Measurements from ENCODE around the gene THUMPD1. TPM values are rescaled to one million over a fixed set of nuclear protein-coding genes. Genes with fewer than 3 reads are reported as not detected.
"Not testable (repeated sequence)": the region's sequence is repeated elsewhere in the genome, so short reads cannot be mapped to it uniquely, and the experiment has no call there.

THUMPD1 gene
- polyA plus RNA-seq, 2 donors: 11.2 TPM

GRCh38 chr16:20734782-20735181 lies 6.8 kb downstream of the THUMPD1 start:
- Histone ChIP-seq H3K9me3 (ENCODE audit: control insufficient read depth in 2 of 2, insufficient read depth in 1 of 2, low read depth in 1 of 2, low read length in 1 of 2) (no peaks in the 10 kb centered on the region), H3K27ac (ENCODE audit: low read depth in 2 of 2, low read length in 1 of 2) (no peak overlapping the region), H3K36me3 (ENCODE audit: control insufficient read depth in 2 of 2, insufficient read depth in 2 of 2, low read length in 1 of 2) (peaks cover 7 to 13% of the 10 kb centered on the region in 2 donors), H3K4me1 (ENCODE audit: control insufficient read depth in 2 of 2, insufficient read depth in 2 of 2, low read length in 1 of 2) (peaks cover 0 to 4% of the 10 kb centered on the region in 2 donors), H3K27me3 (ENCODE audit: control insufficient read depth in 1 of 2, insufficient read depth in 2 of 2, low read length in 2 of 2) (no peaks in the 10 kb centered on the region), H3K4me3 (ENCODE audit: low read depth in 1 of 2, low read length in 2 of 2) (no peak overlapping the region)
- 51 to 64% methylated on average over 3 of the region's 3 CpGs for WGBS, 2 donors

GRCh38 chr16:20734056-20734455 lies 7.6 kb downstream of the THUMPD1 start:
- WGBS, 2 donors: 68 to 81% methylated on average over 3 of the region's 3 CpGs
- H3K9me3 ChIP-seq (ENCODE audit: control insufficient read depth in 2 of 2, insufficient read depth in 1 of 2, low read depth in 1 of 2, low read length in 1 of 2): no peaks in the 10 kb centered on the region
- peaks cover 7 to 13% of the 10 kb centered on the region in 2 donors for H3K36me3 ChIP-seq (ENCODE audit: control insufficient read depth in 2 of 2, insufficient read depth in 2 of 2, low read length in 1 of 2)
- no peaks in the 10 kb centered on the region for H3K27me3 ChIP-seq (ENCODE audit: control insufficient read depth in 1 of 2, insufficient read depth in 2 of 2, low read length in 2 of 2)
- no peak overlapping the region for H3K27ac ChIP-seq (ENCODE audit: low read depth in 2 of 2, low read length in 1 of 2)
- H3K4me3 ChIP-seq (ENCODE audit: low read depth in 1 of 2, low read length in 2 of 2): no peak overlapping the region
- H3K4me1 ChIP-seq (ENCODE audit: control insufficient read depth in 2 of 2, insufficient read depth in 2 of 2, low read length in 1 of 2): no peaks in the 10 kb centered on the region

GRCh38 chr16:20729141-20729540 lies 12.5 kb downstream of the THUMPD1 start:
- no peaks in the 10 kb centered on the region for H3K9me3 ChIP-seq (ENCODE audit: control insufficient read depth in 2 of 2, insufficient read depth in 1 of 2, low read depth in 1 of 2, low read length in 1 of 2)
- no peaks in the 10 kb centered on the region for H3K4me1 ChIP-seq (ENCODE audit: control insufficient read depth in 2 of 2, insufficient read depth in 2 of 2, low read length in 1 of 2)
- 76 to 80% methylated on average over 3 of the region's 3 CpGs for WGBS, 2 donors
- no peak overlapping the region for H3K27ac ChIP-seq (ENCODE audit: low read depth in 2 of 2, low read length in 1 of 2)
- H3K4me3 ChIP-seq (ENCODE audit: low read depth in 1 of 2, low read length in 2 of 2): no peak overlapping the region
- peaks cover 0 to 4% of the 10 kb centered on the region in 2 donors for H3K36me3 ChIP-seq (ENCODE audit: control insufficient read depth in 2 of 2, insufficient read depth in 2 of 2, low read length in 1 of 2)
- no peaks in the 10 kb centered on the region for H3K27me3 ChIP-seq (ENCODE audit: control insufficient read depth in 1 of 2, insufficient read depth in 2 of 2, low read length in 2 of 2)

GRCh38 chr16:20727181-20727580 lies 14.4 kb downstream of the THUMPD1 start:
- H3K27me3 ChIP-seq (ENCODE audit: control insufficient read depth in 1 of 2, insufficient read depth in 2 of 2, low read length in 2 of 2): no peaks in the 10 kb centered on the region
- no peak overlapping the region for H3K27ac ChIP-seq (ENCODE audit: low read depth in 2 of 2, low read length in 1 of 2)
- H3K36me3 ChIP-seq (ENCODE audit: control insufficient read depth in 2 of 2, insufficient read depth in 2 of 2, low read length in 1 of 2): peaks cover 0 to 4% of the 10 kb centered on the region in 2 donors
- WGBS, 2 donors: 87 to 90% methylated on average over 3 of the region's 3 CpGs
- H3K9me3 ChIP-seq (ENCODE audit: control insufficient read depth in 2 of 2, insufficient read depth in 1 of 2, low read depth in 1 of 2, low read length in 1 of 2): no peaks in the 10 kb centered on the region
- no peak overlapping the region for H3K4me3 ChIP-seq (ENCODE audit: low read depth in 1 of 2, low read length in 2 of 2)
- no peaks in the 10 kb centered on the region for H3K4me1 ChIP-seq (ENCODE audit: control insufficient read depth in 2 of 2, insufficient read depth in 2 of 2, low read length in 1 of 2)

- no peaks in the 10 kb centered on the region for H3K9me3 ChIP-seq (ENCODE audit: control insufficient read depth in 2 of 2, insufficient read depth in 1 of 2, low read depth in 1 of 2, low read length in 1 of 2)
- no peaks in the 10 kb centered on the region for H3K4me1 ChIP-seq (ENCODE audit: control insufficient read depth in 2 of 2, insufficient read depth in 2 of 2, low read length in 1 of 2)
- no peak overlapping the region for H3K4me3 ChIP-seq (ENCODE audit: low read depth in 1 of 2, low read length in 2 of 2)
- H3K36me3 ChIP-seq (ENCODE audit: control insufficient read depth in 2 of 2, insufficient read depth in 2 of 2, low read length in 1 of 2): peaks cover 0 to 4% of the 10 kb centered on the region in 2 donors
- no peaks in the 10 kb centered on the region for H3K27me3 ChIP-seq (ENCODE audit: control insufficient read depth in 1 of 2, insufficient read depth in 2 of 2, low read length in 2 of 2)
- H3K27ac ChIP-seq (ENCODE audit: low read depth in 2 of 2, low read length in 1 of 2): no peak overlapping the region
Observed at GRCh38 chr16:20726661-20727060, 15.0 kb downstream of the THUMPD1 start.

GRCh38 chr16:20720251-20720650 lies 21.4 kb downstream of the THUMPD1 start:
- no peak overlapping the region for H3K4me3 ChIP-seq (ENCODE audit: low read depth in 1 of 2, low read length in 2 of 2)
- H3K27me3 ChIP-seq (ENCODE audit: control insufficient read depth in 1 of 2, insufficient read depth in 2 of 2, low read length in 2 of 2): no peaks in the 10 kb centered on the region
- 91 to 92% methylated on average over 4 of the region's 4 CpGs for WGBS, 2 donors
- H3K9me3 ChIP-seq (ENCODE audit: control insufficient read depth in 2 of 2, insufficient read depth in 1 of 2, low read depth in 1 of 2, low read length in 1 of 2): no peaks in the 10 kb centered on the region
- no peaks in the 10 kb centered on the region for H3K36me3 ChIP-seq (ENCODE audit: control insufficient read depth in 2 of 2, insufficient read depth in 2 of 2, low read length in 1 of 2)
- H3K4me1 ChIP-seq (ENCODE audit: control insufficient read depth in 2 of 2, insufficient read depth in 2 of 2, low read length in 1 of 2): no peaks in the 10 kb centered on the region
- no peak overlapping the region for H3K27ac ChIP-seq (ENCODE audit: low read depth in 2 of 2, low read length in 1 of 2)

GRCh38 chr16:20717718-20718117 lies 23.9 kb downstream of the THUMPD1 start:
- H3K4me3 ChIP-seq (ENCODE audit: low read depth in 1 of 2, low read length in 2 of 2); H3K9me3 ChIP-seq (ENCODE audit: control insufficient read depth in 2 of 2, insufficient read depth in 1 of 2, low read depth in 1 of 2, low read length in 1 of 2); H3K27me3 ChIP-seq (ENCODE audit: control insufficient read depth in 1 of 2, insufficient read depth in 2 of 2, low read length in 2 of 2); H3K36me3 ChIP-seq (ENCODE audit: control insufficient read depth in 2 of 2, insufficient read depth in 2 of 2, low read length in 1 of 2); H3K27ac ChIP-seq (ENCODE audit: low read depth in 2 of 2, low read length in 1 of 2); H3K4me1 ChIP-seq (ENCODE audit: control insufficient read depth in 2 of 2, insufficient read depth in 2 of 2, low read length in 1 of 2): not testable (repeated sequence)

GRCh38 chr16:20711277-20711911 lies 30.2 kb downstream of the THUMPD1 start:
- no peaks in the 10 kb centered on the region for H3K4me1 ChIP-seq (ENCODE audit: control insufficient read depth in 2 of 2, insufficient read depth in 2 of 2, low read length in 1 of 2)
- 87 to 91% methylated on average over 7 of the region's 7 CpGs for WGBS, 2 donors
- no peak overlapping the region for H3K4me3 ChIP-seq (ENCODE audit: low read depth in 1 of 2, low read length in 2 of 2)
- H3K27me3 ChIP-seq (ENCODE audit: control insufficient read depth in 1 of 2, insufficient read depth in 2 of 2, low read length in 2 of 2): no peaks in the 10 kb centered on the region
- H3K9me3 ChIP-seq (ENCODE audit: control insufficient read depth in 2 of 2, insufficient read depth in 1 of 2, low read depth in 1 of 2, low read length in 1 of 2): no peaks in the 10 kb centered on the region
- no peaks in the 10 kb centered on the region for H3K36me3 ChIP-seq (ENCODE audit: control insufficient read depth in 2 of 2, insufficient read depth in 2 of 2, low read length in 1 of 2)
- no peak overlapping the region for H3K27ac ChIP-seq (ENCODE audit: low read depth in 2 of 2, low read length in 1 of 2)

- not testable (repeated sequence) for H3K36me3 ChIP-seq (ENCODE audit: control insufficient read depth in 2 of 2, insufficient read depth in 2 of 2, low read length in 1 of 2); H3K4me1 ChIP-seq (ENCODE audit: control insufficient read depth in 2 of 2, insufficient read depth in 2 of 2, low read length in 1 of 2); H3K9me3 ChIP-seq (ENCODE audit: control insufficient read depth in 2 of 2, insufficient read depth in 1 of 2, low read depth in 1 of 2, low read length in 1 of 2); H3K27ac ChIP-seq (ENCODE audit: low read depth in 2 of 2, low read length in 1 of 2); H3K4me3 ChIP-seq (ENCODE audit: low read depth in 1 of 2, low read length in 2 of 2); H3K27me3 ChIP-seq (ENCODE audit: control insufficient read depth in 1 of 2, insufficient read depth in 2 of 2, low read length in 2 of 2)
- 33% methylated on average over 3 of the region's 3 CpGs for WGBS, 2 donors
Observed at GRCh38 chr16:20708129-20708528, 33.5 kb downstream of the THUMPD1 start.

GRCh38 chr16:20707461-20707860 lies 34.2 kb downstream of the THUMPD1 start:
- H3K27me3 ChIP-seq (ENCODE audit: control insufficient read depth in 1 of 2, insufficient read depth in 2 of 2, low read length in 2 of 2): no peaks in the 10 kb centered on the region
- no peak overlapping the region for H3K4me3 ChIP-seq (ENCODE audit: low read depth in 1 of 2, low read length in 2 of 2)
- H3K27ac ChIP-seq (ENCODE audit: low read depth in 2 of 2, low read length in 1 of 2): no peak overlapping the region
- no peaks in the 10 kb centered on the region for H3K4me1 ChIP-seq (ENCODE audit: control insufficient read depth in 2 of 2, insufficient read depth in 2 of 2, low read length in 1 of 2)
- no peaks in the 10 kb centered on the region for H3K9me3 ChIP-seq (ENCODE audit: control insufficient read depth in 2 of 2, insufficient read depth in 1 of 2, low read depth in 1 of 2, low read length in 1 of 2)
- H3K36me3 ChIP-seq (ENCODE audit: control insufficient read depth in 2 of 2, insufficient read depth in 2 of 2, low read length in 1 of 2): no peaks in the 10 kb centered on the region
- WGBS, 2 donors: 88 to 93% methylated on average over 2 of the region's 2 CpGs
